Gastrocnemius medialis (tissue), 4 donors: ENCODE results near the gene GTF2A2. TPM values are rescaled to one million over a fixed set of nuclear protein-coding genes. Genes with fewer than 3 reads are reported as not detected.
A peak's percentile ranks its signal among the peaks of the same experiment; 100 is the strongest.

Experiments
- ATAC-seq, 2 donors: fragments of 150-250 bp; one replicate each; pipeline ENCODE4 v1.9.1; 2016
- DNase-seq, 2 donors: peaks; one replicate each; pipeline ENCODE4 v3.0.0-alpha.2; 2019
- H3K27ac ChIP-seq, 4 donors: fragments of 200-600 bp; sonication (generic); 1 replicate in 1 of 4; 2 replicates in 3 of 4; pipeline ENCODE4 v1.5.1; 2016 to 2018; ENCODE audit warnings: mild to moderate bottlenecking in 2 of 4, moderate library complexity in 1 of 4
- H3K27me3 ChIP-seq, 3 donors: fragments of 200-600 bp; sonication (generic) in 2 of 3; 1 replicate in 1 of 3; 2 replicates in 2 of 3; pipeline versions ENCODE4 v1.5.1 to v1.6.0; 2016 to 2019; ENCODE audit warnings: mild to moderate bottlenecking in 1 of 3, moderate library complexity in 1 of 3
- H3K36me3 ChIP-seq, 2 donors: fragments of 200-600 bp; sonication (generic) in 1 of 2; one replicate each; pipeline ENCODE4 v1.5.1; 2017 to 2018
- H3K4me1 ChIP-seq, 2 donors: fragments of 200-600 bp; sonication (generic) in 1 of 2; one replicate each; pipeline ENCODE4 v1.5.1; 2016 to 2017; ENCODE audit warnings: mild to moderate bottlenecking in 2 of 2
- H3K4me3 ChIP-seq, 4 donors: fragments of 200-600 bp; sonication (generic) in 3 of 4; 1 replicate in 1 of 4; 2 replicates in 3 of 4; pipeline ENCODE4 v1.5.1; 2016 to 2019; ENCODE audit warnings: mild to moderate bottlenecking in 2 of 4
- H3K9me3 ChIP-seq, 3 donors: fragments of 200-600 bp; sonication (generic) in 2 of 3; 1 replicate in 1 of 3; 2 replicates in 2 of 3; pipeline ENCODE4 v1.5.1; 2016 to 2019
- POLR2A ChIP-seq, 2 donors: fragments of 450-650 bp; IDR thresholded peaks; one replicate each; pipeline ENCODE4 v1.6.1; 2017; ENCODE audit warnings: antibody characterized with exemption in 2 of 2, mild to moderate bottlenecking in 2 of 2, moderate library complexity in 2 of 2
- in situ Hi-C, 4 donors: fragments of 200-750 bp; cut with MboI; loops; one replicate each; pipeline versions ENCODE4 v1.15.0 to v1.8.0; 2017; ENCODE audit warnings: low sequenced_read_pairs in 4 of 4
- intact Hi-C: fragments of 100-400 bp; cut with DNase I; formaldehyde crosslinking; loops from one replicate; pipeline ENCODE4 v1.15.1; 2023; ENCODE audit warnings: low total_unique reads
- total RNA-seq, 4 donors: library from RNA; depleted of rRNA; stranded (reverse); fragments of >200 nt; gene quantifications; one replicate each; pipeline versions ENCODE4 v1.1.0 to v1.2.3, GENCODE V29; 2016
- TF ChIP-seq, protein P1 (sequence below), 5 experiments: fragments of 450-650 bp in 3 of 5; fragments of 200-600 bp in 2 of 5; sonication (generic) in 2 of 5; IDR thresholded peaks in 4 of 5; conservative IDR thresholded peaks in 1 of 5; 1 replicate in 4 of 5; 2 replicates in 1 of 5; pipeline ENCODE4 v1.5.1; 2016 to 2019; ENCODE audit warnings: antibody characterized with exemption in 5 of 5, mild to moderate bottlenecking in 3 of 5, moderate library complexity in 3 of 5

The GTF2A2 gene
- total RNA-seq, 4 donors from 2014 or later, result 37.9 to 86.0 (median 53.5) TPM

DNA sequence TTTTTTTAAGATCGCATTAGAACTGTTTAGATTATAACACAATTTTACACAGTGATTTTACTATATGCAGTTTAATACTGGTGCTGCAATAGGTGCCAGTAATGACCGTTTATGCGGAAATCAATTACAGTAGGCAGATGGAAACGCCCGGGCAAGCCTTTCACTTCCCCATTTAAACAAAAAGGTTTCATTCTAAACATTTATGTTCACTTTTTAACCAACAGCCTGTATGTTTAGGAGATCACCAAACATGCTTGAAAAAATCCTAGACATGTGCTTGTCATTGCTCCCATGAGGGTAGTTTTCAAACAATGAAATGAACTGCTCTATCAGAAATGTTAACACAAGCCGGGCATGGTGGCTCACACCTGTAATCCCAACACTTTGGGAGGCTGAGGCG is 29.1 kb upstream of the GTF2A2 start:
- H3K9me3 ChIP-seq, result no peaks in the 10 kb centered on the region
- ATAC-seq (no peak), DNase-seq (no peak)
- no peak for TF ChIP-seq POLR2A (IDR thresholded peaks at IDR 0.05)
- TF ChIP-seq, protein P1, sequence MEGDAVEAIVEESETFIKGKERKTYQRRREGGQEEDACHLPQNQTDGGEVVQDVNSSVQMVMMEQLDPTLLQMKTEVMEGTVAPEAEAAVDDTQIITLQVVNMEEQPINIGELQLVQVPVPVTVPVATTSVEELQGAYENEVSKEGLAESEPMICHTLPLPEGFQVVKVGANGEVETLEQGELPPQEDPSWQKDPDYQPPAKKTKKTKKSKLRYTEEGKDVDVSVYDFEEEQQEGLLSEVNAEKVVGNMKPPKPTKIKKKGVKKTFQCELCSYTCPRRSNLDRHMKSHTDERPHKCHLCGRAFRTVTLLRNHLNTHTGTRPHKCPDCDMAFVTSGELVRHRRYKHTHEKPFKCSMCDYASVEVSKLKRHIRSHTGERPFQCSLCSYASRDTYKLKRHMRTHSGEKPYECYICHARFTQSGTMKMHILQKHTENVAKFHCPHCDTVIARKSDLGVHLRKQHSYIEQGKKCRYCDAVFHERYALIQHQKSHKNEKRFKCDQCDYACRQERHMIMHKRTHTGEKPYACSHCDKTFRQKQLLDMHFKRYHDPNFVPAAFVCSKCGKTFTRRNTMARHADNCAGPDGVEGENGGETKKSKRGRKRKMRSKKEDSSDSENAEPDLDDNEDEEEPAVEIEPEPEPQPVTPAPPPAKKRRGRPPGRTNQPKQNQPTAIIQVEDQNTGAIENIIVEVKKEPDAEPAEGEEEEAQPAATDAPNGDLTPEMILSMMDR (IDR thresholded peaks at IDR 0.05 in 4 of 5, conservative IDR thresholded peaks at IDR 0.05 in 1 of 5), result no peak
- in situ Hi-C loops, result loop anchor here in 1 of 4 donors (25.0 kb wide), 1 partner anchor 776 kb away; no protein-coding TSS in a partner anchor
- intact Hi-C loops, result no loop called here
- no peaks in the 10 kb centered on the region for H3K27me3 ChIP-seq
- peaks cover 0 to 11% of the 10 kb centered on the region in 2 donors for H3K36me3 ChIP-seq
- H3K4me1 ChIP-seq, result peaks cover 40 to 54% of the 10 kb centered on the region in 2 donors
- H3K27ac ChIP-seq, result peak overlapping the region; percentile 35 to 100 (median 50)
- H3K4me3 ChIP-seq, result no peak overlapping the region

DNA sequence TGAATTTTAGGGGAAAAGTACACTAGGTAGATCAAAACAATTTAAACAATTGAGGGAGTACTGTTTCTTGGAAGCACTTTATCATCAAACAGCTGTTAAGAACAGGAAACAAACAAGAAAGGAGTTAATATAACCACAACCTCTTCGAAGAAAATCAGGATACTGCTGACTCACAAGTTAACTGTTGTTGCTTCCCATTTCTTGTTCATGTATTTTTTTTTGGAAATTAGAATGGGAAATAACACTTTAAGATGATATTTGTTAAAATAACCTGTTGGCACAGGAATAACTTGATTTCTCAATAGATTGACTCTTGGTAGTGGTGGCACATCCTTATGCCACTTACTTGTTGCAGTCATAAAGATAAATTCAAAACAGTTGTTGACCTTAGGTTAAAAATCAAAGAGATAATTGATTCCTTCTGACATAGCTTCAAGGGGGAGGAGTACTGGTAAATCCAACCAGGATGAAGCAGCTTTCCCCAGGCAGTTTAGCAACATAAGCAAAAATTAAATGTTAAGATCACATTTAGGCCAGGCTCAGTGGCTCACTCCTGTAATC is 28.5 kb upstream of the GTF2A2 start:
- H3K27ac ChIP-seq, result peak overlapping the region; percentile 35 to 55 (median 45)
- peaks cover 40 to 53% of the 10 kb centered on the region in 2 donors for H3K4me1 ChIP-seq
- intact Hi-C loops, result no loop called here

DNA sequence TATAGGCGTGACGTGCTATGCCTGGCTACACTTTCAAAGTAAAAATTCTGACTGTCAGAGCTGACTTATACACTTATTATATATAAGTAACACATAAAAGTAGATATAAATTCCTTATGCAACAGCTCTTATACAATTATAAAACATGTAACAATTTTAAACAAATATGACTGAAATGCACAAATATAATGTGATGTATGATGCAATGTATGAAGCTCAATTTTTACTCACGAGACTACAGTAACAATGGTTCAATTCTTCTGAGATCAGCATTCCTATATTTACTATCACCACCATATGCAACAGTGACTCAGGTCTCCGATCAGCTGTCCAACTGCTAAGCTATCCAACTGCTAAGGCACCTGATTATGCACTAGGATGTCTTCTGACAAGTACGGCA is 23.6 kb upstream of the GTF2A2 start:
- peaks cover 0 to 65% of the 10 kb centered on the region in 2 donors for H3K36me3 ChIP-seq
- no peak overlapping the region for H3K27ac ChIP-seq
- no peaks in the 10 kb centered on the region for H3K9me3 ChIP-seq
- intact Hi-C loops, result no loop called here
- no peaks in the 10 kb centered on the region for H3K27me3 ChIP-seq
- ATAC-seq (no peak), DNase-seq (no peak)
- in situ Hi-C loops, result loop anchor here in 1 of 4 donors (25.0 kb wide), 1 partner anchor 781 kb away; no protein-coding TSS in a partner anchor
- no peak for TF ChIP-seq POLR2A (IDR thresholded peaks at IDR 0.05)
- TF ChIP-seq, protein P1 (IDR thresholded peaks at IDR 0.05 in 4 of 5, conservative IDR thresholded peaks at IDR 0.05 in 1 of 5), result no peak
- no peak overlapping the region for H3K4me3 ChIP-seq
- H3K4me1 ChIP-seq, result peaks cover 18 to 19% of the 10 kb centered on the region in 2 donors

More for the DNA sequence above, 28.5 kb upstream of the GTF2A2 start:
- Histone ChIP-seq H3K4me3 (peak overlapping the region in 1 of 4 donors; percentile 13), H3K27me3 (no peaks in the 10 kb centered on the region), H3K36me3 (peaks cover 0 to 15% of the 10 kb centered on the region in 2 donors), H3K9me3 (no peaks in the 10 kb centered on the region)
- no peak for ATAC-seq
- no peak for DNase-seq
- in situ Hi-C loops, result loop anchor here in 1 of 4 donors (25.0 kb wide), 1 partner anchor 776 kb away; no protein-coding TSS in a partner anchor
- TF ChIP-seq POLR2A (IDR thresholded peaks at IDR 0.05), result no peak
- TF ChIP-seq, protein P1 (IDR thresholded peaks at IDR 0.05 in 4 of 5, conservative IDR thresholded peaks at IDR 0.05 in 1 of 5), result no peak

DNA sequence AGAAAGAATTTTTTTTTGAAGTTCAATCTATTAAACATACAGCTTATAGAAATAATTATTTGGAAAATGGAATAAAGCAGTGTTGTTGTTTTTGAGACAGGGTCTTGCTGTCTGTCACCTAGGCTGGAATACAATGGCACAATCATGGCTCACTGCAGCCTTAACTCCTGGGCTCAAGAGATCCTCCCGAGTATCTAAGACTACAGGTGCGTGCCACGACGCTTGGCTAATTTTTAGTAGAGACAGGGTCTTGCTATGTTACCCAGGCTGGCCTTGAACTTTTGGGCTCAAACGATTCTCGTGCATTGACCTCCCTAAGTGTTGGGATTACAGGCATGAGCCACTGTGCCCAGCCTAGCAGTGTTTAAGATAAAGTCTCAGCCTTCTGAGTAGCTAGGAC is 23.0 kb upstream of the GTF2A2 start:
- intact Hi-C loops, result no loop called here
- peaks cover 0 to 70% of the 10 kb centered on the region in 2 donors for H3K36me3 ChIP-seq
- ATAC-seq, result no peak
- H3K4me3 ChIP-seq, result no peak overlapping the region
- DNase-seq, result no peak
- in situ Hi-C loops, result loop anchor here in 1 of 4 donors (25.0 kb wide), 1 partner anchor 782 kb away; no protein-coding TSS in a partner anchor
- H3K27me3 ChIP-seq, result no peaks in the 10 kb centered on the region
- H3K27ac ChIP-seq, result no peak overlapping the region
- peaks cover 14% of the 10 kb centered on the region in 2 donors for H3K4me1 ChIP-seq
- no peak for TF ChIP-seq POLR2A (IDR thresholded peaks at IDR 0.05)
- TF ChIP-seq, protein P1 (IDR thresholded peaks at IDR 0.05 in 4 of 5, conservative IDR thresholded peaks at IDR 0.05 in 1 of 5), result no peak
- H3K9me3 ChIP-seq, result no peaks in the 10 kb centered on the region
